GM12875 (cell line): ENCODE measurements around the gene UTP25.

Experiments
- H3K4me3 ChIP-seq: one replicate; pipeline ENCODE4 v1.5.1; 2011; ENCODE audit warnings: low read depth, low read length, control low read depth
- CTCF ChIP-seq: IDR thresholded peaks from 2 replicates; pipeline ENCODE4 v1.5.1; 2011; ENCODE audit warnings: low read depth, mild to moderate bottlenecking, control low read depth, inconsistent platforms, low read length, moderate library complexity, borderline replicate concordance; ENCODE audit not compliant: insufficient read depth

Gene UTP25

GRCh38 chr1:209800984-209801834 lies 26.6 kb upstream of the UTP25 start:
- no peak for TF ChIP-seq CTCF
- no peak overlapping the region for H3K4me3 ChIP-seq

DNA sequence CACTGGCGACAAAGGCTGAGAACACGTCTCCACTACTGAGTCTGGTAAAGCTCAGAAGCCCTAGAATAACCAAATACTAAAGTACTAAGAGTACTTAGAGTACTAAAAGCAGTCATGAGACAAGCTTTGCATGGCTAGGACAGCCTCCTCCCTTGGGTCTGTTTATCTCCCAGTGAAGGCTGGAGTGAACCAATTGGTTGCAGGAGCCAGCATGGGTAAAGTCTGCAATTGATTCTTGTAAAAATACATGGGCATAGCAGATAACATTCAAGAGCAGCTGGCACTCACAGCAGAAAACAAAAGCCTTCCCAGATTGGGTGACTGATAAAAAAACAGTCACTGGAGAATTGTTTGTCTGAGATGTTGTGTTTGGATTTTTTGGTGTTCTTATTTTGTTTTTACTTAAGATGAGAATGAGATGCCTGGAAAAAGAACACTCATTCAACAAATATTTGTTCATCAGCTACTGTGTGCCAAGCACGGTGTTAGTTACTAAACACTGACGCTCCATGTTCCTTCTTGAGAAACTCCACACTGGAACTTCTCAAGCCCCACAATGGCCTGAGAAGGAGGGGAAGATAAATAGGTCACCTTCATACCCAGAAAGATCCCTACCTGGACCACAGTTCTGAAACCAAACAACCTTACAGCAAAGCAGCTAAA lies 25.5 kb upstream of the UTP25 start:
- no peak overlapping the region for H3K4me3 ChIP-seq
- TF ChIP-seq CTCF: no peak

- no peak overlapping the region for H3K4me3 ChIP-seq
- no peak for TF ChIP-seq CTCF
Measured at GRCh38 chr1:209802780-209803152, 25.0 kb upstream of the UTP25 start.

- H3K4me3 ChIP-seq: no peak overlapping the region
- TF ChIP-seq CTCF: no peak
Measured at GRCh38 chr1:209803568-209803967, 24.2 kb upstream of the UTP25 start.

GRCh38 chr1:209805341-209805781 lies 22.4 kb upstream of the UTP25 start:
- no peak for TF ChIP-seq CTCF
- no peak overlapping the region for H3K4me3 ChIP-seq

GRCh38 chr1:209805875-209806760 lies 21.7 kb upstream of the UTP25 start, which contains the start of gene IRF6:
Gene IRF6, minus strand, starts transcription at chr1:209806142. Its CDS starts 4,729 bp downstream, at chr1:209801413.
- no peak for TF ChIP-seq CTCF
- peak within 1 kb of the TSS; percentile 36 for H3K4me3 ChIP-seq
